ENCODE measurements around the gene CIT.
"Not testable (repeated sequence)": the region's sequence is repeated elsewhere in the genome, so short reads cannot be mapped to it uniquely, and the experiment has no call there.

CIT gene

GRCh38 chr12:119876761-119877638, at the start of gene CIT:
Gene CIT, minus strand, starts transcription at chr12:119877320. Its CDS starts 1,152 bp downstream, at chr12:119876168.
- DNase-seq, result peak; percentile 77 to 84

- DNase-seq, result no peak
These were observed 48.1 kb upstream of the CIT start for GRCh38 chr12:119925269-119925668.

- DNase-seq, result no peak
These were observed 42.9 kb upstream of the CIT start for GRCh38 chr12:119920064-119920463.

- DNase-seq, result no peak
These were observed 38.9 kb upstream of the CIT start for GRCh38 chr12:119915894-119916510.

GRCh38 chr12:119914666-119915065, 37.5 kb upstream of the CIT start:
- DNase-seq, result no peak

GRCh38 chr12:119913536-119914330, 36.6 kb upstream of the CIT start:
- no peak for DNase-seq

- no peak for DNase-seq
These were observed 34.1 kb upstream of the CIT start for GRCh38 chr12:119911182-119911581.

GRCh38 chr12:119910586-119910985, 33.5 kb upstream of the CIT start:
- DNase-seq, result no peak

GRCh38 chr12:119902084-119902509, 25.0 kb upstream of the CIT start:
- DNase-seq, result peak; percentile 8 to 31

GRCh38 chr12:119901670-119902069, 24.6 kb upstream of the CIT start:
- DNase-seq, result no peak

- DNase-seq, result no peak
These were observed 17.8 kb upstream of the CIT start for GRCh38 chr12:119894916-119895315.

- not testable (repeated sequence) for DNase-seq
These were observed 15.5 kb upstream of the CIT start for GRCh38 chr12:119892611-119893010.

- no peak for DNase-seq
These were observed 8.4 kb upstream of the CIT start for GRCh38 chr12:119885549-119885948.

- DNase-seq, result not testable (repeated sequence)
These were observed 6.7 kb upstream of the CIT start for GRCh38 chr12:119883791-119884190.

- no peak for DNase-seq
These were observed 6.1 kb upstream of the CIT start for GRCh38 chr12:119883237-119883636.

GRCh38 chr12:119877639-119877948, 474 bp upstream of the CIT start:
- no peak for DNase-seq

- DNase-seq, result no peak
These were observed 6.7 kb downstream of the CIT start for GRCh38 chr12:119870457-119870856.

- no peak for DNase-seq
These were observed 7.4 kb downstream of the CIT start for GRCh38 chr12:119869720-119870119.

- DNase-seq, result peak in 1 of 2 donors; percentile 1
These were observed 8.1 kb downstream of the CIT start for GRCh38 chr12:119868992-119869391.

GRCh38 chr12:119864591-119864990, 12.5 kb downstream of the CIT start:
- DNase-seq, result no peak

- DNase-seq, result no peak
These were observed 17.9 kb downstream of the CIT start for GRCh38 chr12:119859241-119859640.

GRCh38 chr12:119857041-119857591, 20.0 kb downstream of the CIT start:
- DNase-seq, result no peak

GRCh38 chr12:119850330-119850729, 26.8 kb downstream of the CIT start:
- DNase-seq, result no peak

Measured in hippocampal formation (tissue), 2 donors.